HepG2 (cell line): ENCODE measurements around the gene RIN3.

Source experiments
- ATF2 ChIP-seq: sonication (generic); formaldehyde crosslinking; IDR thresholded peaks from 2 replicates; pipeline ENCODE4 v1.4.0; 2020; ENCODE audit warnings: missing genetic modification reagents
- CTCF ChIP-seq: sonication (generic); formaldehyde crosslinking; IDR thresholded peaks from 2 replicates; pipeline ENCODE4 v1.5.0; 2020; ENCODE audit warnings: mild to moderate bottlenecking, missing genetic modification reagents, moderate library complexity
- PHF8 ChIP-seq: sonication (generic); formaldehyde crosslinking; IDR thresholded peaks from 2 replicates; pipeline ENCODE4 v1.5.0; 2020; ENCODE audit warnings: missing genetic modification reagents
- TCF7 ChIP-seq: sonication (generic); IDR thresholded peaks from 2 replicates; pipeline ENCODE4 v1.6.1; 2016; ENCODE audit warnings: antibody characterized with exemption, low read depth

GRCh38 chr14:92565718-92566115 lies 52.1 kb downstream of the RIN3 start:
- TF ChIP-seq CTCF (CRISPR knock-in tag) (no peak), ATF2 (CRISPR knock-in tag) (no peak), PHF8 (CRISPR knock-in tag) (no peak), TCF7 (no peak)
